Neutrophil (primary cell): ENCODE results near the gene ADORA1.

ENCODE experiments used
- H3K27ac ChIP-seq: fragments of 200-600 bp; sonication (generic); 2 replicates; pipeline ENCODE4 v1.5.1; 2016; ENCODE audit warnings: mild to moderate bottlenecking, moderate library complexity
- H3K27me3 ChIP-seq: fragments of 200-600 bp; sonication (generic); 2 replicates; pipeline ENCODE4 v1.6.0; 2016; ENCODE audit warnings: mild to moderate bottlenecking
- H3K36me3 ChIP-seq: fragments of 200-600 bp; sonication (generic); 2 replicates; pipeline ENCODE4 v1.5.1; 2017
- H3K4me1 ChIP-seq, 2 experiments: fragments of 200-600 bp in 1 of 2; sonication (generic) in 1 of 2; 1 replicate in 1 of 2; 2 replicates in 1 of 2; pipeline versions ENCODE4 v1.5.1 to v1.6.1; 2013 to 2016; ENCODE audit warnings: low read depth in 1 of 2, low read length in 1 of 2, mild to moderate bottlenecking in 1 of 2, moderate library complexity in 1 of 2; ENCODE audit not compliant: control insufficient read depth in 1 of 2, insufficient read depth in 1 of 2
- H3K4me3 ChIP-seq, 2 experiments: fragments of 200-600 bp in 1 of 2; sonication (generic) in 1 of 2; 1 replicate in 1 of 2; 2 replicates in 1 of 2; pipeline ENCODE4 v1.5.1; 2013 to 2016; ENCODE audit warnings: low read depth in 1 of 2, low read length in 1 of 2, mild to moderate bottlenecking in 1 of 2, moderate library complexity in 1 of 2
- H3K9me3 ChIP-seq: fragments of 200-600 bp; sonication (generic); 2 replicates; pipeline ENCODE4 v1.5.1; 2016
- TF ChIP-seq, protein P1 (sequence below): fragments of 200-600 bp; sonication (generic); IDR thresholded peaks from 2 replicates; pipeline ENCODE4 v1.5.1; 2016; ENCODE audit warnings: antibody characterized with exemption

The ADORA1 gene

DNA sequence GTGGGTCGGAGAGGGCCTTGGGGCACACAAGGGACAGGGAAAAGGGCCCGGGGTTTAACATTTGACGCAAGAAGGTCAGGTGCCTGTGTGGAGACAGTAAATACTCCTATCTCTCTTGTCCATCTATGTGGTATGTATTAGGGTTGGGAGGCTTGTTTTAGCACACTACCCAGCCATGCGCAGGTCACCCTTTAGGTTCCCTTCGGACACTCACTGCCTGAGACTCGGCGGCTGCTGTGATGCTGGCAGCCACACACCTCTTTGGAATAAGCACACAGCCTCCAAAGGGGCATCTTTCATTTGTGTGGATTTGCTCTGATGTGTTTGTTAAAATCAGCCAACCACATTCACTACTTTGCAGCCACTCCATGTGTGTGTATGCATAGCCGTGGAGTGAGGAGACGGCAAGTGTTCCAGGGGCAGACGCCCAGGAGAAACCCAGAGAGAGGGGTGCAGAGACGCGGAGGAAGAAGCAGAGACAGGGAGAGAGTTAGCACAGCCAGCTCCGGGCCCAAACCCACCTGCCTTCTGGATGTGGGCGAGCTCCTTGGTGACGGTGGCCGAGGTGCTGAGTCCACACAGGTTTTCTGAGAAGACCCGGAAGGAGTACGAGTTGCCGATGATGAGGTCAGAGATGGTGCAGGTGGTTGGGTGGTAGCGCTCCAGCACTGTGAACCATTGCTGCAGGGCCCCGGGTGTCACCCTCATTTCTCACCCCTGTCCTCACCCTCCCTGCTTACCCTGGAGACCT, 42.4 kb downstream of the ADORA1 start:
- Histone ChIP-seq H3K27me3 (peaks cover 5% of the 10 kb centered on the region), H3K4me1 (peaks cover 9 to 14% of the 10 kb centered on the region in 2 experiments), H3K4me3 (no peak overlapping the region), H3K27ac (no peak overlapping the region), H3K9me3 (no peaks in the 10 kb centered on the region), H3K36me3 (no peaks in the 10 kb centered on the region)
- TF ChIP-seq, protein P1, sequence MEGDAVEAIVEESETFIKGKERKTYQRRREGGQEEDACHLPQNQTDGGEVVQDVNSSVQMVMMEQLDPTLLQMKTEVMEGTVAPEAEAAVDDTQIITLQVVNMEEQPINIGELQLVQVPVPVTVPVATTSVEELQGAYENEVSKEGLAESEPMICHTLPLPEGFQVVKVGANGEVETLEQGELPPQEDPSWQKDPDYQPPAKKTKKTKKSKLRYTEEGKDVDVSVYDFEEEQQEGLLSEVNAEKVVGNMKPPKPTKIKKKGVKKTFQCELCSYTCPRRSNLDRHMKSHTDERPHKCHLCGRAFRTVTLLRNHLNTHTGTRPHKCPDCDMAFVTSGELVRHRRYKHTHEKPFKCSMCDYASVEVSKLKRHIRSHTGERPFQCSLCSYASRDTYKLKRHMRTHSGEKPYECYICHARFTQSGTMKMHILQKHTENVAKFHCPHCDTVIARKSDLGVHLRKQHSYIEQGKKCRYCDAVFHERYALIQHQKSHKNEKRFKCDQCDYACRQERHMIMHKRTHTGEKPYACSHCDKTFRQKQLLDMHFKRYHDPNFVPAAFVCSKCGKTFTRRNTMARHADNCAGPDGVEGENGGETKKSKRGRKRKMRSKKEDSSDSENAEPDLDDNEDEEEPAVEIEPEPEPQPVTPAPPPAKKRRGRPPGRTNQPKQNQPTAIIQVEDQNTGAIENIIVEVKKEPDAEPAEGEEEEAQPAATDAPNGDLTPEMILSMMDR, result no peak

DNA sequence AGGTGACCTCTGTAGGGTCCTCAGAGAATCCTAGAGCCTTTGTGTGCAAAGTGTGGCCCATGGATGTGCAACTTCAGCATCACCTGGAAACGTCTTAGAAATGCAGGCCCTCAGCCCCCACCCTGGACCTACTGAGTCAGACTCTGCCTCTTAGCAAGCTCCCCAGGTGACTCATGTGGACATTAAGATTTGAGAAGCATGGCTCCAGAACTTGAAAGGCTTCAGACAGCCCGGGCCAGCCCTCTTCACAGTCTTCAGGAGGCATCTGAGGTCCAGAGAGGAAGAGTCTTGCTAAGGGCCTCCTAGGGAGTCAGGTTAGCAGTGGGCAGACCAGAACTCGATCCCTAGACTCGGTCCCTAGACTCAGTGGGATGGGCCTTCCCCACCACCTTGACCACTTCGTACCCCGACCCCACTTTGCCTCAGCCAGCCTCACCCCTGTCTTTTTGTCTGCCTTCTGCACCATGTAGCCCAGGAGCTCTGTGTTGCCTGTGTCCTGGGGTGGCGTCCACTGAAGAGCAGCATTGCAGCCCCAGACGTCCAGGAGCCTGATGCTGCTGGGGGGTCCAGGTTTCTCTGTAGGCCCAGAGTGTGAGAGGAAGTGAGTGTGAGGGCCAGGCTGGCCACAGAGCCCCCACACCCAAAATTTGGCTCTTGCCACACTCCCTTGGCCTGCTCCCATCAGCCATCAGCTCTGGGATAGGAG, 43.3 kb downstream of the ADORA1 start:
- Histone ChIP-seq H3K4me1 (peaks cover 13 to 19% of the 10 kb centered on the region in 2 experiments), H3K9me3 (no peaks in the 10 kb centered on the region), H3K4me3 (no peak overlapping the region), H3K36me3 (no peaks in the 10 kb centered on the region), H3K27me3 (no peaks in the 10 kb centered on the region), H3K27ac (no peak overlapping the region)
- TF ChIP-seq, protein P1, result no peak

DNA sequence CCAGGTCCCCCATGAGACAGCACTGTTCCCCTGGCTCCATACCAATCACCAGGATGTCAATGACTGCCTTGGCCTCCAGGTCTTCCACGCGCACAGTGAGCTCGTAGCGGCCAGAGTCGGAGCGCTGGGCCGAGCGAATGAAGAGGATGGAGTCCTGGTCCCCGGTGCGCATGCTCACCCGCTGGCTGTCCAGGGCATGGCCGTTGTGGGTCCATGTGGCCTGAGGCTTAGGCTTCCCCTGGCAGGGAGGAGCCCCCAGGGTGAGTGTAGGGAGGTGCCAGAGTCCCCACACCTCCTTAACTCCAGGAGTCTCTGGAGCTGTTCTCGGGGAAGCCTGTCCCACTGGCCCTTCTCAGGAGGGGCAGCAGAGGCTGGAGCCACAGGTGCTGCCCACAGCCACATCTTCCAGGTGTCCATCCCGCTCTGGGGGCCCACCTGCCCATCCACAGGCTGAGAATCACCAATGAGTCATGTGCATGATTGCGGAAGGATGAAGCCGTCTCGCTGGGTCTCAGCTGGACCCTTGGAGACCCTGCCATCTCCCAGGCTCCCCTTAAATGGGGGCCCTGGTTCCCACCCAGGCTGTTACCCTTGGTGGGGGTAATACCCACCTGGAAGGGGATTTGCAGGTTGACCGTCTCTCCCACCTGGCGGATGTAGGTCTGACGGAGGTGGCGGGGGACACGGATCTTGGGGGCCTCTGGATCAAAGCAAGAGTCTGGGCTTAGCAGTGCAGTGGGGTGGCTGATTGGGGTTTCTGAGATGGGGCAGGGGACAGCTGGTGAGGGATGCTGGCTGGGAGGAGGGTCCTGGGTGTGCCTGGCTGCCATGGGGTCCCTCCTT, 44.0 kb downstream of the ADORA1 start:
- H3K4me3 ChIP-seq, result no peak overlapping the region
- TF ChIP-seq, protein P1, result no peak
- no peaks in the 10 kb centered on the region for H3K27me3 ChIP-seq
- no peaks in the 10 kb centered on the region for H3K36me3 ChIP-seq
- peaks cover 19 to 25% of the 10 kb centered on the region in 2 experiments for H3K4me1 ChIP-seq
- H3K9me3 ChIP-seq, result no peaks in the 10 kb centered on the region
- H3K27ac ChIP-seq, result no peak overlapping the region

DNA sequence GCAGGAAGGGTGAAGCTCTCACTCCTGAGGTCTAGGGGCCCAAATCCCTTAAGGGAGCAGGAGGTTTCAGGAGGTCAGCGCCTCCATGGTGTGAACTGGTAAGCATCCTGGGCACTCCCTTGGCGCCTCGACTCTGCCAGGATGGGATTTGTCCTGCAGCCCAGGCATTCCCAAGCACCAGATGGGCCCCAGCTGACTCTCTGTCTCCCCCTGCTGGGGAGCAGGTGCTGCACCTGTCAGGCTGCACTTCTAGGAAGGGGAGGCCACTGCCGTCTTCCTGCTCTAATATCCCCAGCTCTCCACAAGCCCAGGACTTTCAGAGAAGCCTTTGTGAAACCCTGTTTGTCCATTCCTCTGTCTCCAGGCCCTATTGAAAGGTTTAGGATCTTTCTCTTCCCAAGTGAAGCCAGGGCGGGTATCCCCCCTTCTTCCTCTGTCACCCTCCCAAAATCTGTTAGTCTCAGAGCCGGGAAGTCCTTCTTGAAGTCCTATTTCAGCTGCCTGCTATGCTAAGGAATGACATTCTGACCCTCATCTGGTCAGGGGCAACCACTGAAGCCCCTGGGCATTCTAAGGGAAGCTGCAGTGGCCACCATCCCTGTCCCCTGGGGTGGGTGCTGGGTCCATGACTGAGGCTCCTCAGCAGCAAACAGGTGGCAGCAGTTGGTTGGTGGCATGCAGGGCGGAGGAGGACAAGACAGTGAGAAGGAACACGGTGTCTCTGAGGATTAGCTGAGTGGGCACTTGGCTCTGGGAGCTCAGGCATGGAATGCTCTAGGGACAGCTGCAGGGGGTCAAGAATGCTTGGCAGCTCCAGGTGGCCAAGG, 44.9 kb downstream of the ADORA1 start:
- TF ChIP-seq, protein P1, result peak; percentile 82
- H3K4me3 ChIP-seq, result no peak overlapping the region
- H3K4me1 ChIP-seq, result peaks cover 20% of the 10 kb centered on the region in 2 experiments
- H3K9me3 ChIP-seq, result no peaks in the 10 kb centered on the region
- peaks cover 6% of the 10 kb centered on the region for H3K36me3 ChIP-seq
- H3K27me3 ChIP-seq, result no peaks in the 10 kb centered on the region
- no peak overlapping the region for H3K27ac ChIP-seq
